Ishikawa (cell line): ENCODE results near the gene PKMYT1.

Source experiments
- EP300 ChIP-seq: IDR thresholded peaks from 2 replicates; pipeline ENCODE4 v1.6.1; 2012; ENCODE audit warnings: borderline replicate concordance
- MAX ChIP-seq: IDR thresholded peaks from 2 replicates; pipeline ENCODE4 v1.6.1; 2012
- RAD21 ChIP-seq: IDR thresholded peaks from 2 replicates; pipeline ENCODE4 v1.6.1; 2012; ENCODE audit warnings: low read depth
- REST ChIP-seq: IDR thresholded peaks from 2 replicates; pipeline ENCODE4 v1.6.1; 2012; ENCODE audit warnings: low read depth, mild to moderate bottlenecking
- TAF1 ChIP-seq: IDR thresholded peaks from 2 replicates; pipeline ENCODE4 v1.6.1; 2012; ENCODE audit warnings: low read depth, mild to moderate bottlenecking
- TCF12 ChIP-seq: IDR thresholded peaks from 2 replicates; pipeline ENCODE4 v1.6.1; 2012; ENCODE audit warnings: low read depth

GRCh38 chr16:3027489-3027795, 47.2 kb upstream of the PKMYT1 start:
- TF ChIP-seq EP300, result no peak
- no peak for TF ChIP-seq REST
- TF ChIP-seq TAF1, result no peak
- no peak for TF ChIP-seq RAD21
- no peak for TF ChIP-seq MAX
- TF ChIP-seq TCF12, result no peak
